Right lobe of liver (tissue), 6 donors: ENCODE data around the gene CCR8. TPM values are rescaled to one million over a fixed set of nuclear protein-coding genes. Genes with fewer than 3 reads are reported as not detected.

ENCODE experiments used
- ATAC-seq, 4 donors: fragments of 200-7000 bp; cut with Tn5 transposase; one replicate each; pipeline ENCODE4 v1.9.1; 2020; ENCODE audit warnings: mild to moderate bottlenecking in 4 of 4, moderate library complexity in 4 of 4
- DNase-seq, 3 donors: peaks; one replicate each; pipeline ENCODE4 v3.0.0-alpha.2; 2020
- H3K27ac ChIP-seq, 3 donors: fragments of 200-600 bp; one replicate each; pipeline ENCODE4 v1.8.0; 2022
- H3K27me3 ChIP-seq, 2 donors: fragments of 200-600 bp; one replicate each; pipeline ENCODE4 v1.8.0; 2022
- H3K36me3 ChIP-seq, 4 donors: fragments of 200-600 bp; sonication (generic) in 1 of 4; one replicate each; pipeline versions ENCODE4 v1.5.1 to v1.8.0; 2017 to 2022; ENCODE audit warnings: control low read depth in 1 of 4
- H3K4me1 ChIP-seq, 4 donors: fragments of 200-600 bp; sonication (generic) in 1 of 4; one replicate each; pipeline versions ENCODE4 v1.5.1 to v1.8.0; 2017 to 2022; ENCODE audit warnings: control low read depth in 1 of 4
- H3K4me3 ChIP-seq, 3 donors: fragments of 200-600 bp; one replicate each; pipeline ENCODE4 v1.8.0; 2022
- H3K9me3 ChIP-seq, 4 donors: fragments of 200-600 bp; sonication (generic) in 1 of 4; one replicate each; pipeline versions ENCODE4 v1.5.1 to v1.8.0; 2017 to 2022; ENCODE audit warnings: control low read depth in 1 of 4
- POLR2A ChIP-seq: fragments of 450-650 bp; IDR thresholded peaks from one replicate; pipeline ENCODE4 v1.6.1; 2017; ENCODE audit warnings: antibody characterized with exemption, mild to moderate bottlenecking
- WGBS: methylation state at CpG from one replicate; pipeline ENCODE4 v1.1.6; 2018; ENCODE audit warnings: low coverage, low lambda C conversion rate; ENCODE audit not compliant: insufficient coverage; ENCODE audit errors: missing lambda C conversion rate; 5-methylcytosine and 5-hydroxymethylcytosine counted together
- intact Hi-C, 2 donors: fragments of 100-400 bp; cut with DNase I; formaldehyde crosslinking; loops; one replicate each; pipeline versions ENCODE4 v1.11.2 to v1.14.1; 2022
- total RNA-seq, 6 experiments: library from RNA; depleted of rRNA in 2 of 6; stranded (reverse); fragments of >200 nt in 2 of 6; fragmentation: NEBNext Ultra II Directional in 3 of 6; extraction: Animal tissue kit (Norgen Biotek cat#: 25700) in 3 of 6; gene quantifications; one replicate each; pipeline versions ENCODE4 v1.1.0 to v1.2.4, GENCODE V29; 2016 to 2023
- TF ChIP-seq, protein P1 (sequence below), 4 donors: fragments of 200-600 bp in 3 of 4; fragments of 450-650 bp in 1 of 4; IDR thresholded peaks; one replicate each; pipeline versions ENCODE4 v1.5.1 to v1.8.0; 2016 to 2022; ENCODE audit warnings: antibody characterized with exemption in 4 of 4, mild to moderate bottlenecking in 2 of 4
- donor health status: DM: no; HTN: yes; CAD: no.
- donor health status: DM: no; HTN: no; CAD: no.
- donor health status: DM: no; HTN: no; CAD: no.
- donor health status: DM: no; HTN: yes; CAD: no.
- donor health status: DM: no; HTN: yes; CAD: no.

Gene CCR8
- total RNA-seq, 6 experiments from 2014 or later = not detected

DNA sequence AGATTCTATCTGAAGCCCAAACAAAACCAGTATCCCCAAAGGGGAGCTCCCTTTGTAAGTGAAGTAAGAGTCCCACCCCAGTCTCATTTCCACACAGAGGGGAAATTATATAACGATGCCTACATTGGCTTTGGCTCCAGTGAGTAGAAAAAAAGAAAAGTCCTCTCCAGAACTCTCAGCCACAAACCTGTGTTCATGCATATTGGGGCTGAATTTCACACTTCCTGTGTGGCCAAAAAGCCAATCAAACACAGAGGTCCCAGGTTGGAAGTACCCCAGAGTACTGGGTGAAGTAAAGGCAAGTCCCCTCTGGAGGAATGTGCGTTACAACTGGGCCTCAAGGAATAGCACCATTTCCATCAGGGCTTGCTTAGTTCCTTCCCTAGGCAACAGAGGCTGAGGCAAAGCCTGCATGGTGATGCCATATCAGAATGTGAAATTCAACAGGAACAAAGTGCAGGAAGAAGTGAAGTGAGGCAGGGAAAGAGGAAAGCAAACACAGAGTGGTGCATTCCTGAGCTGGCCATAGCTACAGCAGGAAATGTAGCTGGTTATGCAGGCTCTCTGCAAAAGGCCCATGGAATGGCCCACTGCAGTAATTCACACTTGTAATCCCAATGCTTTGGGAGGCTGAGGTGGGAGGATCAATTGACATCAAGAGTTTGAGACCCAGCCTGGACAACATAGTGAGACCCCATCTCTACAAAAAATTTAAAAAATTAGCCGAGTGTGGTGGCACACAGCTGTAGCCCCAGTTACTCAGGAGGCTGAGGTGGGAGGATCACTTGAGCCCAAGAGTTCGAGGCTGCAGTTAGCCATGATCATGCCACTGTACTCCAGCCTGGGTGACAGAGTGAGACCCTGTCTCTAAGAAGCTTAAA is 33.1 kb upstream of the CCR8 start:
- TF ChIP-seq POLR2A = no peak
- TF ChIP-seq, protein P1, sequence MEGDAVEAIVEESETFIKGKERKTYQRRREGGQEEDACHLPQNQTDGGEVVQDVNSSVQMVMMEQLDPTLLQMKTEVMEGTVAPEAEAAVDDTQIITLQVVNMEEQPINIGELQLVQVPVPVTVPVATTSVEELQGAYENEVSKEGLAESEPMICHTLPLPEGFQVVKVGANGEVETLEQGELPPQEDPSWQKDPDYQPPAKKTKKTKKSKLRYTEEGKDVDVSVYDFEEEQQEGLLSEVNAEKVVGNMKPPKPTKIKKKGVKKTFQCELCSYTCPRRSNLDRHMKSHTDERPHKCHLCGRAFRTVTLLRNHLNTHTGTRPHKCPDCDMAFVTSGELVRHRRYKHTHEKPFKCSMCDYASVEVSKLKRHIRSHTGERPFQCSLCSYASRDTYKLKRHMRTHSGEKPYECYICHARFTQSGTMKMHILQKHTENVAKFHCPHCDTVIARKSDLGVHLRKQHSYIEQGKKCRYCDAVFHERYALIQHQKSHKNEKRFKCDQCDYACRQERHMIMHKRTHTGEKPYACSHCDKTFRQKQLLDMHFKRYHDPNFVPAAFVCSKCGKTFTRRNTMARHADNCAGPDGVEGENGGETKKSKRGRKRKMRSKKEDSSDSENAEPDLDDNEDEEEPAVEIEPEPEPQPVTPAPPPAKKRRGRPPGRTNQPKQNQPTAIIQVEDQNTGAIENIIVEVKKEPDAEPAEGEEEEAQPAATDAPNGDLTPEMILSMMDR (IDR thresholded peaks at IDR 0.05) = no peak
- ATAC-seq (no peak), DNase-seq (no peak)
- WGBS = 84% methylated on average over 4 of the region's 4 CpGs
- intact Hi-C loops = no loop called here
- Histone ChIP-seq H3K9me3 (no peaks in the 10 kb centered on the region), H3K27me3 (no peaks in the 10 kb centered on the region), H3K4me3 (no peak overlapping the region), H3K36me3 (no peaks in the 10 kb centered on the region), H3K27ac (no peak overlapping the region), H3K4me1 (peaks cover 0 to 29% (median 7%) of the 10 kb centered on the region in 4 donors)

DNA sequence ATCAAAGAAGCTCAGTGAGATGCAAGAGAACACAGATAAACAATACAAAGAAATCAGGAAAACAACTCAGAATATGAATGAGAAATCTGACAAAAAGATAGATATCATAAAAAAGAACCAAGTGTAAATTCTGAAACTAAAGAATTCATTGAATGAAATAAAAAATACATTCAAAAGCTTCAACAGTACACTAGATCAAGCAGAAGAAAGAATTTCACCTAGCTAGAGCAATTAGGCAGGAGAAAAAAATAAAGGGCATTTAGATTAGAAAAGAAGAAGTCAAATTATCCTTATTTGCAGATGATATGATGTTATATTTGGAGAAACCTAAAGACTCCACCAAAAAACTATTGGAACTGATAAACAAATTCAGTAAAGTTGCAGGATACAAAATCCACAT is 30.2 kb upstream of the CCR8 start:
- Histone ChIP-seq H3K36me3 (no peaks in the 10 kb centered on the region), H3K4me1 (peaks cover 0 to 5% (median 0%) of the 10 kb centered on the region in 4 donors), H3K9me3 (no peaks in the 10 kb centered on the region), H3K4me3 (no peak overlapping the region), H3K27me3 (no peaks in the 10 kb centered on the region), H3K27ac (no peak overlapping the region)
- ATAC-seq (no peak), DNase-seq (no peak)
- intact Hi-C loops = no loop called here
- TF ChIP-seq, protein P1 (IDR thresholded peaks at IDR 0.05) = no peak
- TF ChIP-seq POLR2A = no peak

DNA sequence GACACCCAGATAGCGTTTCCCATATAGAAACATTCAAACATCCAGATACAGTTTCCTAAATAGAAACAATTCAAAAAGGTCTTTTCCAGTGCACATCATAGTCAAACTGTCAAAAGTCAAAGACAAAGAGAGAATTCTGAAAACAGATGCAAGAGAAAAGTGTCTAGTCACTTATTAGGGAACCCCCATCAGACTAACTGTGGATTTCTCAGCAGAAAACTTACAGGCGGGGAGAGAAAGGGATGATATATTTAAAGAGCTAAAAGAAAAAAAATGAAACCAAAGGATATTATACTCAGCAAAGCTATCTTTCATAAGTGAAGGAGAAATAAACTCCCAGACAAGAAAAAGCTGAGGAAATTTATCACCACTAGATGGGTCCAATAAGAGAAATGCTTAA is 27.3 kb upstream of the CCR8 start:
- Histone ChIP-seq H3K4me1 (no peaks in the 10 kb centered on the region), H3K36me3 (no peaks in the 10 kb centered on the region), H3K27me3 (no peaks in the 10 kb centered on the region), H3K27ac (no peak overlapping the region), H3K4me3 (no peak overlapping the region), H3K9me3 (no peaks in the 10 kb centered on the region)
- DNase-seq (no peak), ATAC-seq (no peak)
- no peak for TF ChIP-seq POLR2A
- TF ChIP-seq, protein P1 (IDR thresholded peaks at IDR 0.05) = no peak
- WGBS = 89% methylated on average over 2 of the region's 2 CpGs
- intact Hi-C loops = no loop called here

DNA sequence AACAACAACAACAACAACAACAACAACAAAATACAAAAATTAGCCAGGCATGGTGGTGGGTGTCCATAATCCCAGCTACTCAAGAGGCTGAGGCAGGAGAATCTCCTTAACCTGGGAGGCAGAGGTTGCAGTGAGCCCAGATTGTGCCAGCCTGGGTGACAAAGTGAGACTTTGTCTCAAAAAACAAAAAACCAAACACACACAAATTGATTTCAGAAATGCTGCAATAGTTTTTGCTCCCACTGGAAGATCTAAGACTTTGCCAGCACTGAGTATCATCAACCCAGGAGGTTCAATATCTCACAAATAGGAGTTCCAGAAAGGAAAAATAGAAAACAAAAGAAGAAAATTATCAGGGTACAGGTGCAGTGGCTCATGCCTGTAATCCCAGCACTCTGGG is 16.2 kb upstream of the CCR8 start:
- peaks cover 0 to 24% (median 0%) of the 10 kb centered on the region in 4 donors for H3K4me1 ChIP-seq
- no peak overlapping the region for H3K4me3 ChIP-seq
- no peaks in the 10 kb centered on the region for H3K27me3 ChIP-seq
- no peak for TF ChIP-seq POLR2A
- TF ChIP-seq, protein P1 (IDR thresholded peaks at IDR 0.05) = no peak
- no peaks in the 10 kb centered on the region for H3K9me3 ChIP-seq
- no peak for DNase-seq
- ATAC-seq = peak; percentile 40 to 68 (median 54)
- H3K36me3 ChIP-seq = no peaks in the 10 kb centered on the region
- intact Hi-C loops = no loop called here
- peak overlapping the region in 1 of 3 donors; percentile 63 for H3K27ac ChIP-seq
